ENCODE measurements around the gene CLMN.
A peak's percentile ranks its signal among the peaks of the same experiment; 100 is the strongest.

Gene CLMN

DNA sequence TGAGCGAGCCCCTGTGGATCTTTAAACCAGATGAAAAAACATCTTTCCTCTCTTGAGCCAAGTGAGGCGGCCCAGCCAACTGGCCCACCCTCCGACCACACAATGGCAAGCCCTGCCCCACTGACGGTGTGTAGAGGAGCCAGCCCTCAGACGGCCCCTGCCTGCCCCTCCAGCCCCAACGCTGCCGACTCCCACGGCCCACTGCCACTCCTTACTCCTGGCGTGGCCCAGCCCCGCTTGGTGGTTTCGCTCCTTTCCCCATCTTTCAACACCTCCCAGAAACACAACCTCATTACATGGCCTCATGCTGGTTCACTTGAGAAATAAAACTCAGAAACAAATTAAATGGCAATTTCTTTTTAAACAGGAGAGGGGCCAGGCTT lies 81.8 kb downstream of the CLMN start:
- no peak for DNase-seq

DNA sequence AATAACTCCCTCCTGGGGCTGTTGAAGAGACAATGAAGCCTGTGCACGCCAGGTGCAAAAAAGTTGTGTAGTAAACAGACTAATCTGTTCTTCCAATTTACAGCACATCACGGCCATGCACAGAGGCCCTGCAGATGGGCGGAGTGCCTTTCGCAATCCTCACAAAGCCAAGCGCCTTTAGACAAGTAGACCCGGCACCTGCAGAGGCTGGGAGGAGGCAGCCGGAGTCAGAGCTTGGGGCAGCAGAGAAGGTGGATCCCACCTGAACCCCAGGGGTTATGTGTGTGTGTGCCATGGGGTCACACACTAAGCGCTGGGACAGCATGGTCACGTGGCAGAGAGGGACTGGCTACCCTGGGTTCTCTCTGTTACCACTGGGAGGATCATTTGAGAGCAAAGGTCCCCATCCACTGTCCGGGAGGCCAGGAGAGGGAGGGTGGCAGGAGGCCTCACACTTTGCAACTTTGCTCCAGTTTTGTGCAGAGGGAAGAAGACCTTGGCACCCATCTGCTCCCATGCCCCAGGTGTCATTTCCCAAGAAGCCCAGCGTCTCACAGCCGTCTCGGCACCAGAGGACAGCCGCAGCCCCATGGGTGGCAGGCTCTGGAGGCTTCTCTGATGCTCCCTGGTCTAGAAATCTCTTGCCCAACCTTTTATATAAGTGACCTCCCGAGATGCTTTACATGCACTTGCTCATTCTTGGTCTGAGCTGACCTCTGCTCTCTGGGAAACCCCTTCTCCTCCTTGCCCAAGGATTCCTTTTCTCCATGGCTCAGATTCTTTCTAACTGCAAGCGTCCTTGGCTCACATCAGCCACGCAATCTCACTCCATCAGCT lies 82.4 kb downstream of the CLMN start:
- DNase-seq, result no peak

DNA sequence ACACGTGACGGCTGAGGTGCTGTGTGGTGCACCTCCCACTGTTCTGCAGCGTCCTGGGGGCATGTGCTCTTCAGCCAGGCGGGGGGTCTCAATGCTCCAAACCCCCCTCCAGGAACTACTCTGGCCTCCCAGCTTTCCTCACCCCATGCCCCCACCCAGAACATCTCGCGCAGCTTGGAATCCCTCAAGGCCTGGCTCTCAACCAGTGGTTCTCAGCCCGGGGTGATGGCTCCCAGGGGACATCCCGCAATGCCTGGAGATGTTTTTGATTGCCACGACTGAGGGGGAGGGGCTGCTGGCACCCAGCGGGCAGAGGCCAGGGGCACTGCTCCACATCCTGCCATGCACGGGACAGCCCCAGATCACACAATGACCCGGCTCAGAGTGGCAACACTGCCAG lies 83.5 kb downstream of the CLMN start:
- DNase-seq, result no peak

DNA sequence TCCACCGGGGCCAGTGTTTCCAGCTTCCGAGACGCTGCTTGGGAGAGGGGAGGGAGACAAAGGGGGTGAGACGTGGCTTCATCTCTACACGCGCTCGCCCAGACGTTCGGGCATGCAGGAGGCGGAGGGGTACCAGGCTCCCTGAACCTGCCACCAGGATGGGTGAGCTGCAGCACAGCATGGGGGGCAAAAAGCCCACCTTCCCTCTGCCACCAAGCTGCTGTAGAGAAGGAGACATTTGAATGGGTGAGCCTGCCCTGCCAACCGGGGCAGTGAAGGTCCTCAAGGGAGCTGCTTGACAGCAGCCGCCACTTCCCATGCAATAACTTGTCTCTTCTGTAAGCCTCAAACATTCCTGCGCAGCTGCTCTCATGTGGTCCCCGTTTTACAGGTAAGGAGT lies 83.9 kb downstream of the CLMN start:
- no peak for DNase-seq

DNA sequence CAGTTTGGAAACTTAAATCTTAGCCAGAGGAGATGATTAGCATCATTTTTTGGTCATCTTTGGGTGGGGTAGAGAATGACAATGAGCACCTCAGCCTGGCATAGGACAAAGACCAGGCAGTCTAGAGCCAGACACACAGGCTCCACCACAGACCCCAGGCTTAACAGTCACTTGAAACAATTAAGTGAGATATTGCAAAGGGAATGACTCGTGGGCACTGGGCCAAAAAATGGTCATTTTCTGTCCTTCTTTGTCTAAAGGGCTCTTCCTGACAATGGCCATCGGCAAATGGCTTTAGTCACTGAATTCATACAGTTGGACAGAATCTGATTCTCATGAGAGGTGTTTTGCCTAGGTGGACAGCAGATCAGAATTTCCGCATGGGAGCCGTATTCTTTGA lies 84.4 kb downstream of the CLMN start:
- DNase-seq, result no peak

DNA sequence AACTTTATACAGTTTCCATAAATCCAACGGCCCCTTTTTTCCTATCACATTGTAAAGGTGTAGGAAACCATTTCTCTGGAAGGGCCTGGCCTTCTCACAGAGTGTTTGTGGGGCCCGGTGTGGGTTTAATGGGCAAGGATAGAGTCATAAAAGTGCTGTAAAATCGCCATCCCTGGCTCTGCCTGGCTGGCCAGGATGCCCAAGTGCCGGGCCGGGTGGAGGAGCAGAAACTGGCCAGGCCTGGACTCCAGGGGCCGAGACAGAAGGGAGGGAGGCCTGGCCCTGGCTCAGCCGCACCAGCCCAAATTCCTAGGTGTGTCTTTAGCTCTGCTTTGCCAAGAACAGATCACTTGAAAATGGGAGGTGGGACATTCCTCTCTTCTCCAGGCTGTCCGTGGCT lies 85.3 kb downstream of the CLMN start:
- DNase-seq, result no peak

DNA sequence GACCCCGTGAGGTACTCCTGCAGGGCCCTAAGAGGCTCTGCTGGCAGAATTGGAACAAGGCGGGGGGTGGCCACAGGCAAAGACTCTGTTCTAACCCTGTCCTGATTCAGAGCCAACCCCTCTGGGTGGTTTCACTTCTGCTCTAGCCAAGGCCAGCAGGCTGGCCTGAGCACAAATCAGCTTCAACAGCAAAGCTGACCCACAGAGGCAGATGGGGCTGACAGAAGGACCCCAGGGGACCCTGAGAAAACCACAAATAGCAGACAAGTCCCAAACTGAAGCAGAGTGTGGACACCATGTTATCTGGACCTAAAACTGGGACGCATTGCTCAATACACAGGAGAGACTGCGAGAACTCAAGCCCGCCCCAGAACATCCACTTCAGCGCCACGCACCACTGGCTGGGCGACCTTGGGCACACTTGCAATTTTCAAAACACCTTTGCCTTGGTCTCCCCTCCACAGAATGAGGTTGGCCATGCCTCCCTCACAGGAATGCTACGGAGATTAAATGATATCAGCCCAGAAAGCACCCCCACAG lies 85.9 kb downstream of the CLMN start:
- DNase-seq, result peak in 6 of 14 donors; percentile 9 to 73 (median 18)

DNA sequence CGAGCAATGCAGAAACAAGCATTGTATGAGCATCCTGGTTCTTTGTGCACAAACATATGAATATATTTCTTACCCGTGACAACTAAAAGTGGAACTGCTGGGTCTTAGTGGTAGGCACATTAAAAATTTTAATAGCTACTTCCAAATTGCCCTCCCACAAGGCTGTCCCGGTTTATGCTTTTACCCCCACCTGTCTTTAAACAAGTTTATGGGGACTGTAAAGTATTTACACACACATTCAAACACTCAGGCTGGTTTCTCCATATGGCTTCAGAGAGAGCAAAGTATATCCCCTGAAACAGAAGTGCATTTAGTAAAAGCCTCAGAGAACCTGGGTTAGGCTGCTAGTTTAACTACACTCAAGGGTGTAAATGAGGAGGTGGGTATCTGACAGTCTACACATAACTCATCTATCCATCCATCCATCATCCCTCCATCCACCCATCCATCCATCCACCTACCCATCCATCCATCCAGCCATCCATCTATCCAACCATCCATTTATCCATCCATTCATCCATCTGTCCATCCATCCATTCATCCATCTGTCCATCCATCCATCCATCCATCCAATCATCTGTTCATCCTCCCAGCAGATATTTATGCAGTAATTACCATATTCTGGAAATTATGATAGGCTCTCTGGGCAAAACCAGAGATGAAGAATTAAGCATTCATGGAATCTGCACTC lies 86.7 kb downstream of the CLMN start:
- no peak for DNase-seq

DNA sequence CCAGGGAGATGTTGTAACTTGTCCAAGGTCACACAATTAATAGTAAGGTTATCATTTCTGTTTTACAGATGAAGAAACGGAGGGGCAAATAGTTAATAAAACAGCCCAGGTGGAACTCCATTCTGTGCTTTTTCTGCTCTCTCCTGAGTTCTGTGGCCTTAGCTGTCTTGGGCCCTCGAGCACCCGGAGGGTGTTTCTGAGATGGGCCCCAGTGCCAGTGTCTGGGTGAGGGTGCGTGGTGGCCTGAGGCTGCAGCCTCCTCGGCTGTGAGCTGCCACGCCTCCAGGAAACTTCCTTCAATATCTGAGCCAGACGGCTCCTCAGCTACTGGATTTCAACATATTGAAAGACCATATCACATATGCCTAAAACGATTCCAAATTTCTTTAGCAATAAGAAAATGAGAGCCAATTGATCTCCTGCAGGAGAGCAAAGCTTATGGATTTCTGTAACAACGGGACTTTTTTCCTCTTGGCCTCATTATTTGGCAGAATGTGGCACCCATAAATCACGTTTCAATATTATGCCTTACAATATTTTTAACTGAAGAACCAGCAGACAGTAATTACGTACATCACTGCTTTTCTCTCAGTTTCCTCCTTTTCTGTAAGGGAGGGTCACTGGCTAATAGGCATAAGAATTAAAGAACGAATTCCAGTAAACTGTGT lies 87.6 kb downstream of the CLMN start:
- DNase-seq, result no peak

DNA sequence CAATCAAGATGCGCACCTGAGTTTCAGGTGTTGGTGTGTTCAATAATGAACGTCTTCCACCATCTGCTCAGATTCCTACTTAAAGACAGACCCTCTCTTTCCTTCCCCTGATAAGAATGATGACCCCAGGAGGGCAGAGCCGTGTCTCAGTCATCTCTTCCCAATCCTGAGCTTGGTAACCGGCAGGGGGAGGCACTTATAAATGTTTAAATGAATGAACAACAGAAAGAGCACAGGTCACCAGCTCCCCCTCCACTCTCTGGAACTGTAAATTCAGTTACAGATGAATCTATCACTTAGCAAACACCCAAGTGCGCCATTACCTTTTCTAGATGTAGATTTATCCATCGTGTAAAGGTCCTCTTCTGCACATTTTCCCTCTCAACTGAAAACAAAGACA lies 90.0 kb downstream of the CLMN start:
- no peak for DNase-seq

DNA sequence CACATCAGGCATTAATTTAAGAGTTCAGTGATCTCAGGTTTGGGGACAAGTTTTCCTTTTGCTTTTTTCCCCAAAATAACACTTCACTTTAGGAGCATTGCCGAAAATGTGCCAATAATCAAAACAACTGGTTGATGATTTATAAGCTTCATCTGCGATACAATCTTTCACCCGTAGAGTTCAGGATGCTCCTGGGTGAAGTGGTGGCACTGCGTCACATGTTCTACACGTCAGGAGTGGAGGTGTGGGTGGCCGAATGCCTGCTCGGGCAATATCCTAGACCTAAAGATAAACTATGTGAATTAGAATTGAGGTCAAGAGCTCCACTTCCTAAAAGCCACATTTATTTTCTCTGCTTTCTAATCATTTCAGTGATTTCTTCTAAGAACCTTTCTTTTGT lies 91.5 kb downstream of the CLMN start:
- DNase-seq, result no peak

DNA sequence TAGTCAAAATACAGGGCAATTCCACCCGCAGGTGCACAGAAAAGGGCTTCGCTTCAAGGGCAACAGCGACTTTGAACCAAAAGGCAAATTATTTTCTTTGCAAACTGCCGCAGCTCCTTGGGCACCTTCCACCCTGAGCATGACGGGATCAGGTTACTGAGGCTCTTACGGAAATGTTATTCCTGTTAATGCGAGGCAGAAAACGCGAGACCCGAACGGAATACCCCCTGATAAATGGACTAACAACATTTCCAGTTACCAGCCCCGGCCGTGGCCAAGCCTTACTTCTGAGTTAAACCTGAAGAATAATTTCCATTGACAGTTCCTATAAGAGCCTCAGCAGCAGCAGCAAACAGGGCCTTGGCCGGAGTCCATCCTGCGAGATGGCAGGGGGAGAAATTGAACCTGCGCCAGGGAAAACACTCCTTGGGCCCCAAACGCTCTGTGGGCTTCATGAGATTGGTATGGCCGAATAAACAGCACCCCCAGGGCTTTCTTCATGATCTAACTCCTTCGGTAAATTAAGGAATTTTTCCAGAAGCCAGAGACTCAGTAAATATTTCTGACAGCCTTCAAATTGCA lies 92.3 kb downstream of the CLMN start:
- DNase-seq, result no peak

DNA sequence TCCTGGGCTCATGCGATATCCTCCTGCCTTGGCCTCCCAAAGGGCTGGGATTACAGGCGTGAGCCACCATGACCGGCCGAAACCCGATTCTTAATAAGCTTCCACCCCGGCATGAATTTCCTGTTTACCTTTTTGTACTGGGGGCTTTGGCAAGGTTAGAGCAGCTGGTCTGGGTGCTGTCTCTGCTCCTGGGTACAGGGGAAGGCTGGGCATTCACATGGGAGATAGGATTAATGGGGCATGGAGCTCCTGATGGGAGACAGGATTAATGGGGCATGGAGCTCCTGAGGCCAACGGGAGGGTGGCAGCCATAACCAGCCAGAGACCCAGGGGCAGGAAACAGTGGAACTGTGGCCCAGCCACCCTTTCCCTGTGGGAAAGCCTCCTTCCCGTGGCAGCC lies 92.9 kb downstream of the CLMN start:
- no peak for DNase-seq

DNA sequence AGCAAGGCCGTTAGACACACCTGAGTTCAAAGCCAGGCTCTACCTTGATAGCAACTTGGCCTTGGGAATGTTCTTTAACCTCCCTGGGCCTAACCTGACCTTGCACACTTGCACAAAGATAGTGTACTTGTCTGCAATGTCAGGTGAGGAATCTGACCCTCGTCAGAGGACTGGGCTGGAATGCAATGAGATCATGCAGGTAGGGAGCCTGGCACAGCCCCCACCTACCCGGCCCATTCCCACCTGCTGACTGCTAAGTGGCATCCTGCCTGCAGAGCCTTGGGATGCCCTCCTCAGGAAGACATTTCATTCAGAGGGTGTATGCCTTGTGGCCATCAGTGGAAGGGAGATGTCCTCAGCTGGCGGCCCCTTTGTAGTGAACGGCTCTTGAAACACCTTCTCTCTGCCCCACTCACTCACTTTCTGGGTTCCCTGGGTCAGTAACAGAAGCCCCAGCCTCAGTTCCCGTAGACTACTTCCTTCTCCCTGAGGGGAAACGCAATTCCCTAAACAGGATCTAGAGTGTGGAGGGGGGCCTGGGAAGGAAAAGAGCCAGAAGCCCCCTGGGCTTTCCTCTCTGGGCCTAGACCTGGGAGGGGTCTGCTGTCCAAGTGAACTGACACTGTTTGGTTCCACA lies 94.3 kb downstream of the CLMN start:
- DNase-seq, result no peak

DNA sequence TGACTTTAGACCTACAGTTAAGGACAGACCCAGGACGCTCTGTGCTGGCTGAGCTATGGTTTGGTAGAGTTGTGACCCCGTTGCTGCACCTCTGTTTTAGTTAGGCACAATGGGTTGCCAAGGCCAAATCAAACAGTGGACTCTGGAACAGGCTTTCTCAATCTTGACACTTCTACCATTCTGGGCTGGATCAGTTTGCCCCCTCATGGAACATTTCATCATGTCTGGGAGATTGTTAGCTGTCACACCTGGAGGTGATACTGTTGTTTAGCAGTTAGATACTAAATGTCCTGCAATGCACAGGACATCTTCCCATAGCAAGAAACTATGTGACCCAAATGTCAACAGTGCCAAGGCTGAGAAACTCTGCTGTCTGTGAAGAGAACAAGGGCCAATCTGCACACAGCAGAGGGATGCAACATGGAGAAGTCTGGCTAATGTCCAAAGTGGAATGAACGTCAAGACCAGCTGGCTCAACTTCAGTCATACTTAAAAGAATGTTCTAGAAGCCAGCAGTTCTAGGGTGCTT lies 96.8 kb downstream of the CLMN start:
- DNase-seq, result no peak

DNA sequence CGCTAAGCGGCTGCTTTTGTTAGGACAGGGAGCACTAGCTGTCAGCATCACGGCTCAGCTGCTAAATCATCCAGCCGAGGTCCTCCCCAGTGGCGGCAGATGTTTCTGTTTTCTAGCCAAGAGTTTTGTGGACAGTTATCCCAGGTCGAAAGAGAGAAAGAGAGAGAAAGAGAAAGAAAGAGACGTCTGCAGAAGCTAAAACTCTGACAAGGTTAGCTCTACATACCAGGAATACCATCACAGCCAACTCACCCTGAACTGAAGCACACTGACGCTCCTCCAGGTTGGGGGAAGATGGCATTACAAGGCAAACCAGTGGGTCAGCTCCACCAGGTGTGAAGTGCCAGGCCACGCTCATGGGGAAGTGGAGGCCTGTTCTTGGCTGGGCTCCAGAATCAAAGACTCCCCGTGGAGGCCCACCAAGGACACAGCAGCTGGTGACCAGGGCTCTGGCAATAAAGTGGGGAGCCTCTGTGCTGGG lies 97.5 kb downstream of the CLMN start:
- no peak for DNase-seq

DNA sequence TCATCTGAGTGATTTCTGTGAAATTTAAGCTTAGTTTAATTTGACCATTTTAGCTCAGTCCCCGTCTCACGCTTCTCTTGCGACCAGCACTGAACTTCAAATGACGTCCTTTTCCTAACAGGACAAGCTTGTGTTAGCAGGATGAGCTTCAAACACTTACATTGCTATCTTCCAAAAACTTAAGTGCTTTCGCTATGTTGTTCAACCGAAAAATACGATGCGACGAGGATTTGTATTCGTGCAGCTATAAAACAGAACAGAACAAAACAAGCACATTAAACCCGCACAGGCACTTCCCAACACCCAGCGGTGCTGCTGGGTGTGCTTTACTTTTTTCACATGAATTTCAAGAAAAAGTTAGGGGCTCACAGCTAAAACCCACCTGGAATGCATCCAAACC lies 98.2 kb downstream of the CLMN start:
- no peak for DNase-seq

DNA sequence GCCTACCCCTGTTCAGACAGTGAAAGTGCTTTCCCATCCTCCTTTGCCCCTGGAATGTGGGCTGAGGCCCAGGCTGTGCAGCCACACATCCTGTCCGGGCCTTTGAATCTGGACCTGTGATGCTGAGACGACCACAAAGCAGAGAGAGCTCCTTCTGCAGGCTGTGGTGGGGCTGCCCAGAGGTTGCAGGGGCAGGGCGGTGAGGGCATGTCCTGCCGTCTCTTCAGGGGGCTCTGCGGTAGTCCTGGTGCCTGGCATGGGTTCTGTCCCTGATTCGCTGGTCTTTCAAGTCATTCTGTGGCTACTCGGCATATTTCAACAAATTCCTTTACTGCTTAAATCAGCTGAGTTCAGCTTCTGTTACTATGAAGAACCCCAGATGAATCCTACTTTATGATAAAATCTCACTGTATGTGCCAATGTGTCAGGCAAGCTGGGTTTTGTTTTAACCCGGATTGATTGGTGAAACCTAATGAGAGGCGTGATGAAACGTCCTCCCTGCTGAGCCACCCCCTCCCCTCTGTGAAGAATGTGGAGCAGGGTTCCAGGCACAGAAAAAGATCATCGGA lies 99.0 kb downstream of the CLMN start:
- no peak for DNase-seq

DNA sequence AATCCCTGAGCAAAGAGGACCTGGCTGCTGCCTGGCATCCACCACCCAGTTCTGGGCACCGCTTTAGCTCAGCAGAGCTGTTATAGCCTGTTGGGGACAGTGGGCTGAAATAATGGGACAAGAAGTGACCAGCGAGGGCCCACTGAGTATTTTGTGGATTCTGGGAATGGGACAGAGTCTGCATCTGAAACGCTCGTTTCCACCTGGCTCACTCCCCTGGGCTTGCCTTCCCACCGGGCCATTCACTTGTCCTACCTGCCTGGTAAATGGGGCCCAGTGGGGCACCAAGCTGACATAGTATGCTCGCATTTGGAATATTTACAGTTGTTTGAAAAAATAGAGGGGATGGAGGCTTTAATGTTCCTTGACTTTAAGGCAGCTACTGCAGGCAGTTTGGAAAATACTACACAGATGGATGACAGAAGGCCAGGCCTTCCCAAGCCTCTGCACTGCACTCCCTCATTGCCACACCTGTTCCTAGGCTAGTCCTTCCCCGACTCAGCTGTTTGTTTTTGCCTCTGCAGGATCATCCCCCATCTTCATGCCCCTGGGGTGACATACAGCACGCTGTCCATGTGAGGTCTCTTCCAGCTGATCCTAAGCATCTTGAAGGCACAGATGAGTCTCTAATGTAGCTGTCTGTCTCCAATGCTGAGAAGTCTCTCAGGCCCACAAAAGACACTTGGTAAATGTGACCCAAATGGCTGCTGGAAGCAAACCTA lies 101.1 kb downstream of the CLMN start:
- no peak for DNase-seq

DNA sequence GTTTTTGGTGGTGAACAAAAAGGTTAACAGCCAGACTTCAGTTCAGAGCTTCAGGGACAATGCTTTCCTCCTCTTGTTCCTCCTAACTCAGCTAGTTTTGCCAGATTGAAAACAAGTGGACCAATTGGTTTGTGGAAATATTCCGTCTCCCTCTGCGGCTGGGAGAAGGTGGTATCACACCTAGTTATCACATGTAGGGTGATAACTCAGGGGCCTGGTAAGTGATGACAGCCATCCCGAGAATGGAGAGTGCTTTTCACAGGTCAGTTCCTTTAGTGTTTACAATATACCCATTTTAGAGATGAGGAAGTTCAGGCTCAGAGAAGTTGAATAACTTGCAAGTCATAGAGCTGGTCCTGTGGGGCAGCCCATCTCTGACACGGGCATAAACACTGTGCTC lies 101.7 kb downstream of the CLMN start:
- no peak for DNase-seq

DNA sequence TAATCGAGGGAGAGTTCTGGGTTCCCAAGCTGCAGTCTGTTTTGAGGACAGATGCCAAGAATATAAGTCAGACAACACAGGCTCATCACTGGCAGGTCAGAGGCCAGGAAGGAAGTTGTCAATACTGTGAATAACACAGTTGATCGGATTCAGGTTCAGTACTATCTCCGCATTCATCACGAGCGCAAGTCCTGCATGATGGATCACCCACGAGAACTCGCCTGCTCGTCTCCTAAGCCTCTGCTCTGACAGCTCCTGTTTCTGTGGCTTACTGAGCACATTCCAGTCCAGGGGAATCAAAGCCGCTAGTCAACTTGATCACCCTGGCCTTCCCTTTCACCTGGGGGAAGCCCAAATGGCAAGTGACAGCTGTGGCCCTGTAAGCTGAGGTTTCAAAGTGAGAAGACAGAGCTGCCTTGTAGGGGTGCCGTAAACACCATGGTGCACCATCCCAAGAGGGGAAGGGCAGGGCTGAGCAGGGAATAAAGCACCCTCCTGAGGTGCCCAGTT lies 102.3 kb downstream of the CLMN start:
- DNase-seq, result no peak
